Osteocyte (in vitro differentiated cells): ENCODE data around the gene DOK6. TPM values are rescaled to one million over a fixed set of nuclear protein-coding genes. Genes with fewer than 3 reads are reported as not detected.

Source experiments
- DNase-seq: peaks from one replicate; pipeline ENCODE4 v3.0.0; 2021; ENCODE audit warnings: mixed read lengths; ENCODE audit not compliant: unreplicated experiment; ENCODE audit errors: extremely low spot score
- H3K27ac Mint-ChIP-seq: one replicate; pipeline ENCODE4 v1.8.0; 2021; ENCODE audit warnings: mild to moderate bottlenecking, mixed read lengths; ENCODE audit not compliant: unreplicated experiment
- H3K27me3 Mint-ChIP-seq: one replicate; pipeline ENCODE4 v1.8.0; 2021; ENCODE audit warnings: mixed read lengths; ENCODE audit not compliant: unreplicated experiment
- H3K36me3 Mint-ChIP-seq: one replicate; pipeline ENCODE4 v1.8.0; 2021; ENCODE audit warnings: mixed read lengths; ENCODE audit not compliant: unreplicated experiment
- H3K4me1 Mint-ChIP-seq: one replicate; pipeline ENCODE4 v1.8.0; 2021; ENCODE audit warnings: mixed read lengths; ENCODE audit not compliant: unreplicated experiment
- H3K4me3 Mint-ChIP-seq: one replicate; pipeline ENCODE4 v1.8.0; 2021; ENCODE audit warnings: mild to moderate bottlenecking, moderate library complexity, mixed read lengths; ENCODE audit not compliant: unreplicated experiment
- H3K9me3 Mint-ChIP-seq: one replicate; pipeline ENCODE4 v1.8.0; 2021; ENCODE audit warnings: mixed read lengths; ENCODE audit not compliant: unreplicated experiment
- total RNA-seq: library from RNA; stranded (reverse); gene quantifications from 2 replicates; pipeline ENCODE4 v1.2.1, GENCODE V29; 2021
- TF ChIP-seq, protein P1 (sequence below): fragments of 200-600 bp; sonication (generic); IDR thresholded peaks from 2 replicates; pipeline ENCODE4 v1.5.0; 2021; ENCODE audit warnings: antibody characterized with exemption, mild to moderate bottlenecking, moderate library complexity

Gene DOK6
- total RNA-seq, 1 donor from 2014 or later = 4.6 TPM

DNA sequence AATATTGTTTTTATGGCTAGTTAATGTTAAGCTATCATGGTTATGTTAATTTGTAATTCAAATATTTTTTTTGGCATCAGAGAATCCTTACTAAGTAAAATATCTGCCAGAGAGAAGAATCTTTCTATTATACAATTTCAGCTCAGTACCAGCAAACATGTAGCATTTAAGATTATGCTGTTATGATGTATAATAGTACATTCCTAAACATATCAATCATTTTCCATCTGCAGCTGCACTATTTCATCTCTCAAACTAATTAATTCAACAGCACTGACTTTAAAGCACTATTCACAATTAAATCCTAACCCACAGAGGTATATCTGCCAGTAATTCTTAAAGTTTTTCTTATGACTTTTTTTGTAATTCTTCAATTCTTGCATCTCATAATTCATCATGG lies 296.4 kb downstream of the DOK6 start:
- Mint-ChIP-seq H3K4me1 (peaks cover 23% of the 10 kb centered on the region), H3K36me3 (no peaks in the 10 kb centered on the region), H3K9me3 (no peaks in the 10 kb centered on the region), H3K4me3 (no peak overlapping the region), H3K27me3 (no peaks in the 10 kb centered on the region), H3K27ac (no peak overlapping the region)
- TF ChIP-seq, protein P1, sequence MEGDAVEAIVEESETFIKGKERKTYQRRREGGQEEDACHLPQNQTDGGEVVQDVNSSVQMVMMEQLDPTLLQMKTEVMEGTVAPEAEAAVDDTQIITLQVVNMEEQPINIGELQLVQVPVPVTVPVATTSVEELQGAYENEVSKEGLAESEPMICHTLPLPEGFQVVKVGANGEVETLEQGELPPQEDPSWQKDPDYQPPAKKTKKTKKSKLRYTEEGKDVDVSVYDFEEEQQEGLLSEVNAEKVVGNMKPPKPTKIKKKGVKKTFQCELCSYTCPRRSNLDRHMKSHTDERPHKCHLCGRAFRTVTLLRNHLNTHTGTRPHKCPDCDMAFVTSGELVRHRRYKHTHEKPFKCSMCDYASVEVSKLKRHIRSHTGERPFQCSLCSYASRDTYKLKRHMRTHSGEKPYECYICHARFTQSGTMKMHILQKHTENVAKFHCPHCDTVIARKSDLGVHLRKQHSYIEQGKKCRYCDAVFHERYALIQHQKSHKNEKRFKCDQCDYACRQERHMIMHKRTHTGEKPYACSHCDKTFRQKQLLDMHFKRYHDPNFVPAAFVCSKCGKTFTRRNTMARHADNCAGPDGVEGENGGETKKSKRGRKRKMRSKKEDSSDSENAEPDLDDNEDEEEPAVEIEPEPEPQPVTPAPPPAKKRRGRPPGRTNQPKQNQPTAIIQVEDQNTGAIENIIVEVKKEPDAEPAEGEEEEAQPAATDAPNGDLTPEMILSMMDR = no peak
- no peak for DNase-seq

DNA sequence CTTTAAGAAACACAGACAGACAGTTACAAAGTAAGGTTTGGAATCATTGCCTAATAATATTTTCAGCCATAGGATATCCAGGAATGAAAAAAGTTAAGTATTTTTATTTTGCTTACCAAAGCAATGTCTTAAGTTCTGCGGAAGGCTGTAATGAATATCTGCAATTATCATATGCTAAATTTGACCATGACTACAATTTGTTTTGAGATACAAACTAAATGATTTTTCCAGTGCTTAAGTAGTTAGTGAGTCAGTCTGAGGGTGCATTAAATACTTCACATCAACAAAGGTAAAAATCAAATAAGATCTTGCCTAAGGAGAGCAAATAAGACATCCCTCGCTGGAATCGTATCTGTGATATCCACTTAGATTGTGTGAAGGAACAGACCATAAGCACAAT lies 297.0 kb downstream of the DOK6 start:
- no peak for DNase-seq
- Mint-ChIP-seq H3K27me3 (no peaks in the 10 kb centered on the region), H3K9me3 (no peaks in the 10 kb centered on the region), H3K4me1 (peaks cover 23% of the 10 kb centered on the region), H3K36me3 (no peaks in the 10 kb centered on the region), H3K4me3 (no peak overlapping the region), H3K27ac (no peak overlapping the region)
- TF ChIP-seq, protein P1 = no peak

DNA sequence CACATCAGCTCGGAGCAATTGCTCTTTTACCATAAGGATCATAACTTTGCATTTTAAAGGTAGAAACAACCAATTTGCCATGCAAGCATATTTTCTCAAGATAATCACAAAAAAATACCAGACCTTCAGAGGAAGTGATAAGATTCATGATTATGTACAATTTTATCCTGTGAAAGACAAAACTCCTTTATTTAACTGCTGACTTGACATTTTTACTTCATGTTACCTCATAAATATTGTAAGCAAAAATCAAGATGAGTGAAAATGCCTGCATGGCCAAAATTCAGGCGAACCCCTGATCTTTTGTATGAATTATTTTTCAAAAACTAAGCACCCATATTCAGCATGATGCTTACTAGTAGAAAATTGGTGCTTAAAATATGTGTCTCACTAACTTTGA lies 300.6 kb downstream of the DOK6 start:
- Mint-ChIP-seq H3K27ac (no peak overlapping the region), H3K4me3 (no peak overlapping the region), H3K4me1 (peaks cover 20% of the 10 kb centered on the region), H3K27me3 (no peaks in the 10 kb centered on the region), H3K36me3 (no peaks in the 10 kb centered on the region), H3K9me3 (no peaks in the 10 kb centered on the region)
- no peak for DNase-seq
- TF ChIP-seq, protein P1 = no peak

DNA sequence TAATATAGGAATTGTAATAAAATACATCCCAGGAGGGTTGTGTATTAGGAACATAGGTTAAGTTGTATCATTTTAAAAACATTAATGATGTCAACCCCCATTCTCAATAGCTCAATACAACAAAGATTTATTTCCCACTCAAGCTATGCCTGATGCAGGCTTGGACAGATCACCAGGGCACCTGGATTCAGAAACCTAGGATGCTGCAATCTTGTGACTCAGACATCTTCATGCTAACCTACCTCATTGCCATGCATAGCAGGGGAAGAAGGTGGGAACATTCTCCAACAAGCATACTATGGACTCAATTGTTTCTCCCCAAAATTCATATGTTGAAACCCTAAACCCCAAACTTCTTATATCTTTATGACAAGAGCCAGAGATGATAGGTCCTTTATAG lies 302.8 kb downstream of the DOK6 start:
- no peaks in the 10 kb centered on the region for H3K9me3 Mint-ChIP-seq
- no peaks in the 10 kb centered on the region for H3K36me3 Mint-ChIP-seq
- no peak for DNase-seq
- TF ChIP-seq, protein P1 = no peak
- peaks cover 3% of the 10 kb centered on the region for H3K4me1 Mint-ChIP-seq
- H3K4me3 Mint-ChIP-seq = no peak overlapping the region
- H3K27ac Mint-ChIP-seq = no peak overlapping the region
- no peaks in the 10 kb centered on the region for H3K27me3 Mint-ChIP-seq

DNA sequence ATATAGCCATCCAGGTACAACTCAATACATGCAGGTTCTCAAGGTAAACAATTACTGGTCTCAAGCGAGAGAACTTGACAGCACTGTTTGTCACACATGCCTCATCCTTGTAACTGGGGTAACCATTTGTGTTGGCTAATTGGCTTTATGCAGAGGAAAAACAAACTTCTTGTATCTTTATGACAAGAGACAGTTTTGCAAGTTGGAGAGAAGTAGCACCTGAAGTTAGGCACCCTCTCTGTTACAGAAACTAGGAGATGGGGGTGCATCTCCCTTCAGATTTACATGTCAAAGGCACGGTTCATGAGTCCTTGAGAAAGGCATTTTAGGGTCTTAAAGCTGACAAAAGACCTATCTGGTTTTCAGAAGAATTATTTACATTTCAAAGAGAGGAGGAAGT lies 305.3 kb downstream of the DOK6 start:
- no peaks in the 10 kb centered on the region for H3K36me3 Mint-ChIP-seq
- H3K9me3 Mint-ChIP-seq = no peaks in the 10 kb centered on the region
- DNase-seq = no peak
- no peak overlapping the region for H3K4me3 Mint-ChIP-seq
- H3K27ac Mint-ChIP-seq = no peak overlapping the region
- no peaks in the 10 kb centered on the region for H3K27me3 Mint-ChIP-seq
- H3K4me1 Mint-ChIP-seq = peaks cover 3% of the 10 kb centered on the region
- TF ChIP-seq, protein P1 = no peak
